Measurements from ENCODE around the gene GIGYF2.

GIGYF2 gene

DNA sequence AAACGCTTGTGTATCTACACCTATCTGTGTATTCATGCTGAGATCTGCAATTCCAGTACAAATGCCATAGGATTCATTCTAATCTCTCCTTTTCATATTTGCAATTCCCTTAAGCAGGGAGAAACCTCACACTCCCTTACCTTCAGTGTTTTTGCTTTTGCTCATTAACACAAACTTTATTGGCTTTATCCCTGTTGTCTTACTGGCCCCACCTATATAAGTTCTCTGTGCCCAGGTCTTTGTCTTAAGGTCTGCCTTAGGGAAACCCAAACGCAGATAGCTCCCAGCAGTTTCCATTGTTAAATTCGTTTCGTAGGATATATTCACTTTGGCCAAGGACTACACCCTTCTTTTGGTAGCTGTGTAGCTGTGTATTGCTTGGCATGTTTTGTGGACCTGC is 169.0 kb downstream of the GIGYF2 start:
- no peaks in the 10 kb centered on the region for H3K9me3 ChIP-seq (ENCODE audit: control insufficient read depth, insufficient read depth, low read depth, low read length)
- TF ChIP-seq ZNF391 (tag by site-specific recombination; IDR thresholded peaks at IDR 0.05; ENCODE audit: borderline replicate concordance, low read depth) (no peak), ZNF843 (tag by site-specific recombination; IDR thresholded peaks at IDR 0.05) (no peak), ZNF214 (tag by site-specific recombination; IDR thresholded peaks at IDR 0.05; ENCODE audit: borderline replicate concordance) (no peak), BCL6B (tag by site-specific recombination; IDR thresholded peaks at IDR 0.05) (no peak), ZBTB48 (tag by site-specific recombination; IDR thresholded peaks at IDR 0.05) (no peak), KLF17 (tag by site-specific recombination; IDR thresholded peaks at IDR 0.05) (no peak), ZNF223 (tag by site-specific recombination; IDR thresholded peaks at IDR 0.05) (no peak), ZNF202 (tag by site-specific recombination; IDR thresholded peaks at IDR 0.05; ENCODE audit: borderline replicate concordance) (no peak), TCF7L2 (IDR thresholded peaks at IDR 0.05; ENCODE audit: borderline replicate concordance, low read depth, low read length) (no peak), ZNF561 (tag by site-specific recombination; IDR thresholded peaks at IDR 0.05; ENCODE audit: borderline replicate concordance) (no peak), KLF10 (tag by site-specific recombination; IDR thresholded peaks at IDR 0.05) (no peak), ZBTB20 (tag by site-specific recombination; IDR thresholded peaks at IDR 0.05) (no peak), ZNF521 (tag by site-specific recombination; IDR thresholded peaks at IDR 0.05) (no peak)
- POLR2A ChIA-PET, result no interaction called here

DNA sequence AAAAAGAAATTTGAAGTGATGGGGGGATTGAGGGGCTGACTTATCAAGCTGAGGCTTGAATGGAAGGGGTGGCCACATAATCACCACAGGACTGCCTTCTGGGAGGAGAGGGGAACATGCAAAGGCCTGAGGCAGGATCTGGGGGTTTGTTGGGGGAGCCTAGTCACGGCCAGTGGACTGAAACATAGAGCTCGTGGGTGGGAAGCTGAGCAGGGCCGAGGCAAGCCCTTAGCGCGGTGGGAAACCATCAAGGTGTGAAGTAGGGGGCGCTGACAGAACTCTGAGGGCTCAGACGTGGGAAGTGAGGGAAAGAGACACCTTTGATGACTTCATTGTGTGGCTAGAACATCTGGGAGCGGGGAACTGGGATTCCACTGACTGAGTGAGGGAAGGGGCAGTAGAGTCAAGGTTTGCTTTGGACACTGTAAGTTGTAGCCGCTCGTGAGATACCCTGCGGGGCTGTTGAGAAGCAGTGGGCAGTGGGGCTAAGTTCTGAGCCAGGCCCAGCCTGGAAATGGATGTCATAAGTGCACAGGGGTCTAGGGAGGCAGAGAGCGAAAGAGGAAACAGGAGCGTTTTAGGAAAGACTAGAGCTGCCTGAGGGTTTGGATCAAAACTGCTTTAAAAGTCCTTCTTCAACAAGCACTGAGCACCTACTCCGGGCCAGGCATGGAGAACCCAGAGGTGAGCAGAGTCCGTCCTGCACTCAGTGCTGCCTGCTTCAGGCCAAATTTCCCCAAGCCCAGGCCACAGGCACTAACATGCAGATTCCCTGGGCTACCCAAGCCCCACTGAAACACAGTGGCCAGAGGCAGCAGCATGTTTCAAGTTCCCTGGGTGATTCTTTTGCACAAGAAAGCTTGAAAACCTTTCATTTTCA is 172.2 kb downstream of the GIGYF2 start:
- TF ChIP-seq ZSCAN18 (tag by site-specific recombination; IDR thresholded peaks at IDR 0.05) (no peak), EGR2 (tag by site-specific recombination; IDR thresholded peaks at IDR 0.05; ENCODE audit: low read depth) (peak; percentile 31; the same call in 1 of the 2 replicates)
- H3K4me1 ChIP-seq (ENCODE audit: control insufficient read depth, insufficient read depth, low read length), result no peaks in the 10 kb centered on the region
- H3K9me3 ChIP-seq (ENCODE audit: control insufficient read depth, insufficient read depth, low read depth, low read length), result no peaks in the 10 kb centered on the region
- no peak overlapping the region for H3K27ac ChIP-seq (ENCODE audit: extremely low read depth, low read depth, low read length)
- H3K4me3 ChIP-seq (ENCODE audit: low read depth, low read length), result no peak overlapping the region
- ChIA-PET POLR2A (no interaction called here), CTCF (interaction anchor here (0.5 to 1.1 kb wide), 3 partner anchors 283 to 901 kb away, joined by 3 read pairs; no protein-coding TSS in a partner anchor)
- no peaks in the 10 kb centered on the region; a peak in 1 of 3 replicates for H3K36me3 ChIP-seq (ENCODE audit: control insufficient read depth in 2 of 2, insufficient read depth in 1 of 2, low read length in 2 of 2)

More for the DNA sequence above, 169.0 kb downstream of the GIGYF2 start:
- H3K4me3 ChIP-seq (ENCODE audit: low read depth, low read length), result no peak overlapping the region
- peaks cover 0 to 15% of the 10 kb centered on the region in 2 experiments; a peak in 2 of 3 replicates for H3K36me3 ChIP-seq (ENCODE audit: control insufficient read depth in 2 of 2, insufficient read depth in 1 of 2, low read length in 2 of 2)
- no peak overlapping the region for H3K27ac ChIP-seq (ENCODE audit: extremely low read depth, low read depth, low read length)
- no peaks in the 10 kb centered on the region for H3K4me1 ChIP-seq (ENCODE audit: control insufficient read depth, insufficient read depth, low read length)
- CTCF ChIA-PET, result interaction anchor here (1.6 kb wide), 1 partner anchor 187 kb away, joined by 4 read pairs; no protein-coding TSS in a partner anchor

GRCh38 chr2:232870018-232870765 is 173.1 kb downstream of the GIGYF2 start, which contains the start of gene SNORC:
Gene SNORC, plus strand, starts transcription at chr2:232870264. Its CDS starts 78 bp downstream, at chr2:232870342.
- ChIA-PET CTCF (interaction anchor here (0.6 to 0.7 kb wide), 3 partner anchors 97 to 502 kb away, joined by 3 to 4 read pairs (median 3); no protein-coding TSS in a partner anchor), POLR2A (no interaction called here)
- Histone ChIP-seq H3K9me3 (ENCODE audit: control insufficient read depth, insufficient read depth, low read depth, low read length) (no peaks in the 10 kb centered on the region), H3K36me3 (ENCODE audit: control insufficient read depth in 2 of 2, insufficient read depth in 1 of 2, low read length in 2 of 2) (no peaks in the 10 kb centered on the region; a peak in 1 of 3 replicates), H3K27ac (ENCODE audit: extremely low read depth, low read depth, low read length) (no peak within 1 kb of the TSS), H3K4me1 (ENCODE audit: control insufficient read depth, insufficient read depth, low read length) (no peaks in the 10 kb centered on the region), H3K4me3 (ENCODE audit: low read depth, low read length) (no peak within 1 kb of the TSS)
- no peak for TF ChIP-seq ZNF837 (tag by site-specific recombination; IDR thresholded peaks at IDR 0.05)
- TF ChIP-seq ZNF292 (tag by site-specific recombination; IDR thresholded peaks at IDR 0.05; ENCODE audit: borderline replicate concordance, low read depth), result no peak
- TF ChIP-seq KLF7 (tag by site-specific recombination; IDR thresholded peaks at IDR 0.05; ENCODE audit: borderline replicate concordance), result no peak
- no peak for TF ChIP-seq ZBTB21 (tag by site-specific recombination; IDR thresholded peaks at IDR 0.05)
- no peak for TF ChIP-seq ZNF600 (tag by site-specific recombination; IDR thresholded peaks at IDR 0.05)
- no peak for TF ChIP-seq ZNF830 (tag by site-specific recombination; IDR thresholded peaks at IDR 0.05; ENCODE audit: low read depth)
- TF ChIP-seq ZNF132 (tag by site-specific recombination; IDR thresholded peaks at IDR 0.05; ENCODE audit: borderline replicate concordance), result no peak
- TF ChIP-seq ZFP41 (tag by site-specific recombination; IDR thresholded peaks at IDR 0.05; ENCODE audit: borderline replicate concordance), result no peak
- TF ChIP-seq SCRT1 (tag by site-specific recombination; IDR thresholded peaks at IDR 0.05; ENCODE audit: borderline replicate concordance), result no peak
- TF ChIP-seq ZEB2 (tag by site-specific recombination; IDR thresholded peaks at IDR 0.05), result no peak
- TF ChIP-seq KLF8 (tag by site-specific recombination; IDR thresholded peaks at IDR 0.05), result no peak
- no peak for TF ChIP-seq ZNF157 (tag by site-specific recombination; IDR thresholded peaks at IDR 0.05)

Measured in HEK293 (cell line).